HG03457 (cell line): ENCODE measurements around the gene HPS5.

ENCODE experiments used
- ATAC-seq: cut with Tn5 transposase; IDR thresholded peaks from one replicate; pipeline ENCODE4 v1.9.1; 2021; ENCODE audit warnings: moderate number of reproducible peaks; ENCODE audit not compliant: unreplicated experiment

Gene HPS5

GRCh38 chr11:18245396-18245795 lies 76.5 kb downstream of the HPS5 start:
- ATAC-seq, result no peak

DNA sequence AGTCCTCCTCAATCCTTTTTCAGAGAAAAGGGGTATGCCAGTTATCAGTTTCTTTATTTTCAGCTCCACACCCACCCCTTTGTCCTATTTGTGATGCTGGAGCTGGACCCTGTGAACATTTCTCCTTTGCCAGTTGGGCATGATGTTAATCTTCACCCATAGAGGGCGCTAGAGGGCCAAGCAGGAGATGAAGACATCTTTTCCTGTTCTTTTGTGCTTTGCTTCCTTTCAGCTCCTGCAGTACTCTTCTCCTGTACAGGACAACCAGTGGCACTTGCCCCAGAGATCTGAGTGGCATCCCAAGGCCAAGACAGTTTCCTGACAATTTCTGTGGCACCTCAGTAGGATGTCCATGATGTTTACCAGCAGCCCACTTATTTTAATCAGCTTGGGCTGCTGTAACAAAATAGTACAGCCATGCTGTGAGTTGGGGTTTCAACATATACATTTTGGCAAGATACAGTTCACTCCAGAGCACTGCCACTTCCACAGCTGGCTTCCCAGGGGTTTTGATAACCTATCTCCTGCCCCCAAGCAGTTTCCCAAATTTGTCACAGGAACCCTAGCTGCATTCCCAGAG lies 78.1 kb downstream of the HPS5 start:
- no peak for ATAC-seq

GRCh38 chr11:18239655-18240054 lies 82.3 kb downstream of the HPS5 start:
- no peak for ATAC-seq

GRCh38 chr11:18236664-18237356 lies 85.1 kb downstream of the HPS5 start, which contains the start of gene SAA4:
SAA4 (minus strand) TSS chr11:18236802; CDS start chr11:18235926, 876 bp downstream.
- ATAC-seq, result no peak

DNA sequence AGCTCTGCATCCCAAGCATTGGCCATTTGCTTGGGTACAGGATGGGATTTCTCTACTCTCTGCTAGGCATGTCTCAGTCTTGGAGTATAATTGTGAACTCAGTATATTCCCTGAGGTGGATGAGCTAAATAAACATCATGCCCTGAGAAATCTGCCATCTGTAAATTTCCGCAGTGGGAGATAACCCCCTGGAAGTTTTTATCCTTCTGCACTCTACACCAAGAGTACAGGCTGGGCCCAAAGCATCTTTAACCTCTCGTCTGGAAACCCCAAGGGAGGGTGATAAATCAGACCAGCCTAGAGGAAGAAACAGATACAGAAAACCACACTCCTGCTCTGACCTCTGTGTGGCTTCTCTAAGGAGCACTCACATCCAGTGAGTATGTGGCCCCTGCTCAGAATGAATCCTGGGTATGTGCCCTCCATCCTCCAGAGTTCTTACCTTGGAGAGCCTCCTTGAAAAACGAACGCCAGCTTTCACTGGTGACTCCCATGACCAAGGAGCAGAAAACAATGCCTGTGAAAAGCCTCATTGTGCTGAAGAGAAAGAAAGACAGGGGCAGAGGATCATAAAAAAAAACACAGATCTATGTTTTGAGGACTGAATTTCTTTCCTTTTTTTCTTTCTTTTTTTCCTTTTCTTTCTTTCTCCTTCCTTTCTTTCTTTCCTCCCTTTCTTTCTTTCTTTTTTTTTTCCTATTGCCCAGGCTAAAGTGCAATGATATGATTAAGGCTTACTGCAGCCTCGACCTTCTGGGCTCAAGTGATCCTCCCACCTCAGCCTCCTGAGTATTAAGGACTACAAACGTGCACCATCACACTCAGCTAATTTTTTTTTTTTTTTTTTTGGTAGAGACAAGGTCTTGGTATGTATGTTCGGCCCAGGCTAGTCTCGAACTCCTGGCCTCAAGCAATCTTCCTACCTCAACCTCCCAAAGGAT lies 86.3 kb downstream of the HPS5 start:
- ATAC-seq, result no peak

- ATAC-seq, result no peak
Observed at GRCh38 chr11:18233912-18234311, 88.0 kb downstream of the HPS5 start.

DNA sequence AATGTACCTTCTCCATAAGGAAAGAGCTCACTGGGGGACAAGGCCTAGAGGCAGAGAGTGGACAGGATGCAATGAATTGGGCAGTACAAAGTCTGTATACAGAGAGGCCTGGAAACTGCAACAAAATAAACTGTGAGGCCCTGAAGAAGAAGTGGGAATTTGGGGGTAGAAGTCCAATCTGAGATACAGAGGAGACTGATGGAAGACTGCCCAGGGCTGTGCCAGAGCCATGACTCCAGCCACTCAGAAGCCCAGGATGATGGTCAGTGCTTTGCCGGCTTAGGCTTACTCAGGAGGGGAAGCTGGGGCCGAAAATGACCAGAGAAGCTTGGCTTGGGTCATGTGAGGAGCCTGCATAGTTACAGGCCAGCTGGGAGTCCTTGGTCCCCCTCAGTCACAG lies 91.1 kb downstream of the HPS5 start:
- ATAC-seq, result no peak

GRCh38 chr11:18229501-18229900 lies 92.4 kb downstream of the HPS5 start:
- ATAC-seq, result peak; percentile 87
